Fibroblast of lung (primary cell): Measurements from ENCODE around the gene PGAP3.

Experiments used
- EZH2 ChIP-seq: IDR thresholded peaks from 2 replicates; pipeline ENCODE4 v1.5.1; 2012; ENCODE audit warnings: low read length, control low read depth, mild to moderate bottlenecking; ENCODE audit errors: missing control alignments
- TF ChIP-seq, protein P1 (sequence below), 2 donors: IDR thresholded peaks in 1 of 2; conservative IDR thresholded peaks in 1 of 2; 1 replicate in 1 of 2; 2 replicates in 1 of 2; pipeline ENCODE4 v1.5.1; 2011 to 2012; ENCODE audit warnings: low read length in 2 of 2, control low read depth in 1 of 2, inconsistent platforms in 1 of 2, low read depth in 1 of 2, mild to moderate bottlenecking in 1 of 2

DNA sequence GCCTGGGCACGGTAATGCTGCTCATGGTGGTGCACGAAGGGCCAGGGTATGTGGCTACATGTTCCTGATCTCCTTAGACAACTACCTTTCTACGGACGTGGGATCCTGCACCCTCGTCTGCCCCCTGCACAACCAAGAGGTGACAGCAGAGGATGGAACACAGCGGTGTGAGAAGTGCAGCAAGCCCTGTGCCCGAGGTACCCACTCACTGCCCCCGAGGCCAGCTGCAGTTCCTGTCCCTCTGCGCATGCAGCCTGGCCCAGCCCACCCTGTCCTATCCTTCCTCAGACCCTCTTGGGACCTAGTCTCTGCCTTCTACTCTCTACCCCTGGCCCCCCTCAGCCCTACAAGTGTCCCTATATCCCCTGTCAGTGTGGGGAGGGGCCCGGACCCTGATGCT, 24.0 kb upstream of the PGAP3 start:
- TF ChIP-seq, protein P1, sequence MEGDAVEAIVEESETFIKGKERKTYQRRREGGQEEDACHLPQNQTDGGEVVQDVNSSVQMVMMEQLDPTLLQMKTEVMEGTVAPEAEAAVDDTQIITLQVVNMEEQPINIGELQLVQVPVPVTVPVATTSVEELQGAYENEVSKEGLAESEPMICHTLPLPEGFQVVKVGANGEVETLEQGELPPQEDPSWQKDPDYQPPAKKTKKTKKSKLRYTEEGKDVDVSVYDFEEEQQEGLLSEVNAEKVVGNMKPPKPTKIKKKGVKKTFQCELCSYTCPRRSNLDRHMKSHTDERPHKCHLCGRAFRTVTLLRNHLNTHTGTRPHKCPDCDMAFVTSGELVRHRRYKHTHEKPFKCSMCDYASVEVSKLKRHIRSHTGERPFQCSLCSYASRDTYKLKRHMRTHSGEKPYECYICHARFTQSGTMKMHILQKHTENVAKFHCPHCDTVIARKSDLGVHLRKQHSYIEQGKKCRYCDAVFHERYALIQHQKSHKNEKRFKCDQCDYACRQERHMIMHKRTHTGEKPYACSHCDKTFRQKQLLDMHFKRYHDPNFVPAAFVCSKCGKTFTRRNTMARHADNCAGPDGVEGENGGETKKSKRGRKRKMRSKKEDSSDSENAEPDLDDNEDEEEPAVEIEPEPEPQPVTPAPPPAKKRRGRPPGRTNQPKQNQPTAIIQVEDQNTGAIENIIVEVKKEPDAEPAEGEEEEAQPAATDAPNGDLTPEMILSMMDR (conservative IDR thresholded peaks at IDR 0.05 in 1 of 2, IDR thresholded peaks at IDR 0.05 in 1 of 2; ENCODE audit: low read depth in 1 of 2, low read length in 2 of 2): no peak
- no peak for TF ChIP-seq EZH2
